Thoracic aorta (tissue), 2 donors: ENCODE measurements around the gene ARHGEF3. TPM values are rescaled to one million over a fixed set of nuclear protein-coding genes. Genes with fewer than 3 reads are reported as not detected.

Source experiments
- ATAC-seq: fragments of 150-250 bp; one replicate; pipeline ENCODE4 v1.8.0; 2017; ENCODE audit warnings: low read depth; ENCODE audit not compliant: insufficient number of reproducible peaks, low FRiP score
- DNase-seq: peaks from one replicate; pipeline ENCODE4 v3.0.0-alpha.2; 2020; ENCODE audit warnings: low spot score
- H3K27ac ChIP-seq, 2 donors: fragments of 200-600 bp; sonication (generic); 1 replicate in 1 of 2; 2 replicates in 1 of 2; pipeline ENCODE4 v1.5.1; 2016; ENCODE audit warnings: mild to moderate bottlenecking in 2 of 2, moderate library complexity in 2 of 2
- H3K27me3 ChIP-seq: fragments of 200-600 bp; sonication (generic); replicated peaks from 2 replicates; pipeline ENCODE4 v1.6.0; 2016; ENCODE audit warnings: mild to moderate bottlenecking; ENCODE audit not compliant: insufficient read depth
- H3K36me3 ChIP-seq: fragments of 200-600 bp; sonication (generic); one replicate; pipeline ENCODE4 v1.5.1; 2016
- H3K4me1 ChIP-seq, 2 donors: fragments of 200-600 bp; sonication (generic); 1 replicate in 1 of 2; 2 replicates in 1 of 2; pipeline versions ENCODE4 v1.5.1 to v1.6.0; 2016; ENCODE audit warnings: low read depth in 2 of 2, mild to moderate bottlenecking in 1 of 2; ENCODE audit not compliant: control insufficient read depth in 1 of 2
- H3K4me3 ChIP-seq: fragments of 200-600 bp; sonication (generic); 2 replicates; pipeline ENCODE4 v1.5.1; 2016; ENCODE audit warnings: mild to moderate bottlenecking
- H3K9me3 ChIP-seq: fragments of 200-600 bp; sonication (generic); 2 replicates; pipeline ENCODE4 v1.5.1; 2016
- total RNA-seq, 2 donors: library from RNA; depleted of rRNA; stranded (reverse); fragments of >200 nt; gene quantifications; one replicate each; pipeline versions ENCODE4 v1.1.0 to v1.2.3, GENCODE V29; 2016
- TF ChIP-seq, protein P1 (sequence below): fragments of 200-600 bp; sonication (generic); IDR thresholded peaks from one replicate; pipeline ENCODE4 v1.5.1; 2019; ENCODE audit warnings: antibody characterized with exemption

Gene ARHGEF3, protein sequence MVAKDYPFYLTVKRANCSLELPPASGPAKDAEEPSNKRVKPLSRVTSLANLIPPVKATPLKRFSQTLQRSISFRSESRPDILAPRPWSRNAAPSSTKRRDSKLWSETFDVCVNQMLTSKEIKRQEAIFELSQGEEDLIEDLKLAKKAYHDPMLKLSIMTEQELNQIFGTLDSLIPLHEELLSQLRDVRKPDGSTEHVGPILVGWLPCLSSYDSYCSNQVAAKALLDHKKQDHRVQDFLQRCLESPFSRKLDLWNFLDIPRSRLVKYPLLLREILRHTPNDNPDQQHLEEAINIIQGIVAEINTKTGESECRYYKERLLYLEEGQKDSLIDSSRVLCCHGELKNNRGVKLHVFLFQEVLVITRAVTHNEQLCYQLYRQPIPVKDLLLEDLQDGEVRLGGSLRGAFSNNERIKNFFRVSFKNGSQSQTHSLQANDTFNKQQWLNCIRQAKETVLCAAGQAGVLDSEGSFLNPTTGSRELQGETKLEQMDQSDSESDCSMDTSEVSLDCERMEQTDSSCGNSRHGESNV
- total RNA-seq: 10 to 100 TPM; 13.9 to 21.9 TPM

DNA sequence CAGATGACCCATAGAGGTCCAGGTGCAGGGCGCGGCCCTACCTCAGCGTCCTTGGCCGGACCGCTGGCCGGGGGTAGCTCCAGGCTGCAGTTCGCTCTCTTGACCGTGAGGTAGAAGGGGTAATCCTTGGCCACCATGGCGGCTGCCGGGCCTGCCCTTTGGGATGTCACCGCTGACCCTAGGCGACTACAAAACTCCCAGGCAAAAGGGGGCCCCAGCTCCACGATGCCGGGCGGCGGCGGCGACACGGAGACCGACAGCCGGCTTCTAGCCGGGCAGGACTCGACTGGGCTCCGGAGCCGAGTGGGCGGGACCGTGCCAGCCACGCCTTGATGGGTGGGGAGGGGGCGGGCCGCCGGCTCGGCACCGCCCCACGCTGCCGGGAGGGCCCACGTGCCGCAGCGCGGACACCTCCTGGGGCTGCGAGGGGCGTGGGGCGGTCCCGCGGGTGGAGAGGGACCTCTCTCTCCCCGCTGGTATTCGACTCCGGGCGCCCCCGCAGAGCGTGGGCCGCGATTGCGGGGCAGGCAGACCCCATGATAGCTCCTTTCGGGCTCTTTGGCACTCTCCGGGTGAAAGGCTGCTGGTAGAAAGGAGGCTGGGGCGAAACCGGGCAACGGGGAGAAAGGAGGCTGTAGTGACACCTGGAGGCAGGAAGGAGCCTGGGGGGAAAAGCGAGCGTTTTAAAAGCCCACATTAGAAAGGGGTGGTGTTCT lies at the start of gene ARHGEF3:
Gene ARHGEF3, minus strand, starts transcription at position 288 of the 716 bp plus-strand sequence. Its CDS starts 151 bp downstream, at position 137.
- H3K36me3 ChIP-seq: no peaks in the 10 kb centered on the region
- H3K4me1 ChIP-seq: peaks cover 2 to 18% of the 10 kb centered on the region in 2 donors
- H3K27ac ChIP-seq: no peak within 1 kb of the TSS
- H3K4me3 ChIP-seq: peak within 1 kb of the TSS; percentile 72
- TF ChIP-seq, protein P1, sequence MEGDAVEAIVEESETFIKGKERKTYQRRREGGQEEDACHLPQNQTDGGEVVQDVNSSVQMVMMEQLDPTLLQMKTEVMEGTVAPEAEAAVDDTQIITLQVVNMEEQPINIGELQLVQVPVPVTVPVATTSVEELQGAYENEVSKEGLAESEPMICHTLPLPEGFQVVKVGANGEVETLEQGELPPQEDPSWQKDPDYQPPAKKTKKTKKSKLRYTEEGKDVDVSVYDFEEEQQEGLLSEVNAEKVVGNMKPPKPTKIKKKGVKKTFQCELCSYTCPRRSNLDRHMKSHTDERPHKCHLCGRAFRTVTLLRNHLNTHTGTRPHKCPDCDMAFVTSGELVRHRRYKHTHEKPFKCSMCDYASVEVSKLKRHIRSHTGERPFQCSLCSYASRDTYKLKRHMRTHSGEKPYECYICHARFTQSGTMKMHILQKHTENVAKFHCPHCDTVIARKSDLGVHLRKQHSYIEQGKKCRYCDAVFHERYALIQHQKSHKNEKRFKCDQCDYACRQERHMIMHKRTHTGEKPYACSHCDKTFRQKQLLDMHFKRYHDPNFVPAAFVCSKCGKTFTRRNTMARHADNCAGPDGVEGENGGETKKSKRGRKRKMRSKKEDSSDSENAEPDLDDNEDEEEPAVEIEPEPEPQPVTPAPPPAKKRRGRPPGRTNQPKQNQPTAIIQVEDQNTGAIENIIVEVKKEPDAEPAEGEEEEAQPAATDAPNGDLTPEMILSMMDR: no peak
- H3K9me3 ChIP-seq: no peaks in the 10 kb centered on the region
- ATAC-seq (peak; percentile 87), DNase-seq (no peak)
- H3K27me3 ChIP-seq: no peaks in the 10 kb centered on the region

DNA sequence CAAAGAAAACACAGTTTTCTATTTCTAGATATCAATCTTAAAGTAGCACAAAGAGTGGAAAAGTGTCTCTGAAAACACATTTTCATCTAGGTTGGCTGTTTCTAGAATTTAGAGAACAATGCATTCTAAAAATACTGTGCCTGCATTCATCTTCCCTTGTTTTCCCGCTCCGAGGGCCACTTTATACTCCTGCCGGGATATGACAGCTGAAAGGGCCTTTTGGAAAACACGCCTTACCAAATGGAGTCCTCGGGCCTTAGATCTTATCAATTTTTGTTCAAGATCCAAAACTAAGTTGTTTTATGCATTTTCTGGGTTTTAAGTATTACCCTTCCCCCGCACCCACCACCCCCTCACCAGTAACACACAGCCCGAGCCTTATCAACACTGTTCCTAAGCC lies 47.9 kb upstream of the ARHGEF3 start:
- H3K27me3 ChIP-seq: no peaks in the 10 kb centered on the region
- no peak overlapping the region for H3K4me3 ChIP-seq
- H3K27ac ChIP-seq: no peak overlapping the region
- no peaks in the 10 kb centered on the region for H3K9me3 ChIP-seq
- H3K36me3 ChIP-seq: no peaks in the 10 kb centered on the region
- TF ChIP-seq, protein P1: no peak
- no peak for DNase-seq
- peaks cover 0 to 2% of the 10 kb centered on the region in 2 donors for H3K4me1 ChIP-seq
- no peak for ATAC-seq

DNA sequence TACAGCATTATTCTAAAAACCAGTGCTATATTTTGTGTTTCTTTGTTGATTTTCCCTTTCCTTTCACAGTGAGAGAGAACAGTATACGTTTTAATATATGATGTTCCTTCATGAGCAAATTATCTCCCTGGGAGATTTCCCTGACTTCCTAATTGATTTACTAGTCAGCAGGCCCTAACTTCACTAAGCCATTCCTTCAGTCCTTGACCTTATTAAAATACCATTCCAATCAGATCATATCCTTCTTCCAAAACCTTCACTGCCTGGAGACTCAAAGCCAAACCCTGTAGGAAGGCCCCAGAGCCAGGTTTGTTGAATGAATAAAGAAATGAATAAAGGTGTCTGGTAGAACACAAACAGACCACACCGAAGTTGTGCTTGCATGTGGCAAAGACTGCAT lies 43.8 kb upstream of the ARHGEF3 start:
- TF ChIP-seq, protein P1: no peak
- ATAC-seq: no peak
- DNase-seq: no peak

DNA sequence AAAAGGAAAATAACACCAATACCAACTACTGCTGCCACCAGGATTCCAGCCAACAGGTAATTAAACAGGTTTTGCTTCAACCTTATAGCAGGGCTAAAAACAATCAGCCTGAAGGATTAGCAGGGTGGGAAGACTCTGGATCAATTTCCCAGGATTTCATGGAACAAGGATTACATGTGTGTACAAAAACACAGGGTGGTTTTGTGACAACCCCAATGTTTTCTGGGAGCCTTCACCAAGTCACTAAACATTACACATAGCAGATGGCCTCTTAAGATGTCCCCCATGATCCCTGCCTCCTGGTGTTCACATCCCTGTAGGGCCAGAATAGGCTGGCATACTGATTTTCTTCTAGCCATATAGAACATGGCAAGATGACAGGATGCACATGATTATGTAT lies 42.8 kb upstream of the ARHGEF3 start:
- Histone ChIP-seq H3K27me3 (no peaks in the 10 kb centered on the region), H3K27ac (no peak overlapping the region), H3K36me3 (no peaks in the 10 kb centered on the region), H3K4me1 (no peaks in the 10 kb centered on the region), H3K9me3 (no peaks in the 10 kb centered on the region), H3K4me3 (no peak overlapping the region)
- TF ChIP-seq, protein P1: no peak
- DNase-seq: no peak
- no peak for ATAC-seq

More for the DNA sequence above, 43.8 kb upstream of the ARHGEF3 start:
- H3K27ac ChIP-seq: no peak overlapping the region
- no peaks in the 10 kb centered on the region for H3K9me3 ChIP-seq
- H3K4me3 ChIP-seq: no peak overlapping the region
- peaks cover 0 to 2% of the 10 kb centered on the region in 2 donors for H3K4me1 ChIP-seq
- no peaks in the 10 kb centered on the region for H3K27me3 ChIP-seq
- no peaks in the 10 kb centered on the region for H3K36me3 ChIP-seq
